ENCODE measurements around the gene PCYOX1L. TPM values are rescaled to one million over a fixed set of nuclear protein-coding genes. Genes with fewer than 3 reads are reported as not detected.

PCYOX1L gene
- total RNA-seq, 1 donor from 2014 or later, result 9.2 TPM

GRCh38 chr5:149370878-149371277, 13.0 kb downstream of the PCYOX1L start:
- CTCF ChIA-PET, result interaction anchor here (1.6 to 4.0 kb wide), 5 partner anchors 10 to 57 kb away, joined by 3 to 29 read pairs (median 7); partner anchors contain the start of gene PCYOX1L
- Mint-ChIP-seq H3K36me3 (ENCODE audit: low read depth) (no peaks in the 10 kb centered on the region), H3K27me3 (no peaks in the 10 kb centered on the region), H3K4me1 (peaks cover 5% of the 10 kb centered on the region), H3K27ac (no peak overlapping the region), H3K4me3 (no peak overlapping the region), H3K9me3 (no peaks in the 10 kb centered on the region)
- no peak for ATAC-seq (ENCODE audit: low read depth)
- no peak for DNase-seq
- intact Hi-C loops (cut with micrococcal nuclease), result loop anchor here (1.0 kb wide), 1 partner anchor 54 kb away; no protein-coding TSS in a partner anchor
- POLR2A ChIA-PET, result no interaction called here
- TF ChIP-seq CTCF (IDR thresholded peaks at IDR 0.05), result no peak

- Mint-ChIP-seq H3K4me1 (peaks cover 5% of the 10 kb centered on the region), H3K4me3 (no peak overlapping the region), H3K36me3 (ENCODE audit: low read depth) (no peaks in the 10 kb centered on the region), H3K27ac (no peak overlapping the region), H3K9me3 (no peaks in the 10 kb centered on the region), H3K27me3 (no peaks in the 10 kb centered on the region)
- peak; percentile 85 for ATAC-seq (ENCODE audit: low read depth)
- ChIA-PET CTCF (interaction anchor here (0.8 to 4.0 kb wide), 7 partner anchors 11 to 57 kb away, joined by 3 to 29 read pairs (median 5); partner anchors contain the start of gene PCYOX1L), POLR2A (no interaction called here)
- intact Hi-C loops (cut with micrococcal nuclease), result loop anchor here (1.0 kb wide), 1 partner anchor 54 kb away; no protein-coding TSS in a partner anchor
- TF ChIP-seq CTCF (IDR thresholded peaks at IDR 0.05), result no peak
- DNase-seq, result peak; percentile 34
Measured at GRCh38 chr5:149371296-149371962, 13.6 kb downstream of the PCYOX1L start.

- DNase-seq, result no peak
- TF ChIP-seq CTCF (IDR thresholded peaks at IDR 0.05), result no peak
Measured at GRCh38 chr5:149372076-149372795, 14.4 kb downstream of the PCYOX1L start.

GRCh38 chr5:149372932-149373331, 15.1 kb downstream of the PCYOX1L start:
- CTCF ChIA-PET, result interaction anchor here (0.8 to 4.0 kb wide), 8 partner anchors 9 to 207 kb away, joined by 3 to 29 read pairs (median 4); partner anchors contain the start of gene PCYOX1L
- no peaks in the 10 kb centered on the region for H3K4me1 Mint-ChIP-seq
- no peak for TF ChIP-seq CTCF (IDR thresholded peaks at IDR 0.05)
- intact Hi-C loops (cut with micrococcal nuclease), result no loop called here
- H3K27ac Mint-ChIP-seq, result no peak overlapping the region
- POLR2A ChIA-PET, result no interaction called here
- no peaks in the 10 kb centered on the region for H3K27me3 Mint-ChIP-seq
- no peaks in the 10 kb centered on the region for H3K36me3 Mint-ChIP-seq (ENCODE audit: low read depth)
- ATAC-seq (ENCODE audit: low read depth) (no peak), DNase-seq (no peak)
- H3K9me3 Mint-ChIP-seq, result no peaks in the 10 kb centered on the region
- no peak overlapping the region for H3K4me3 Mint-ChIP-seq

More at GRCh38 chr5:149372076-149372795, 14.4 kb downstream of the PCYOX1L start:
- H3K27ac Mint-ChIP-seq, result no peak overlapping the region
- intact Hi-C loops (cut with micrococcal nuclease), result no loop called here
- H3K4me1 Mint-ChIP-seq, result peaks cover 5% of the 10 kb centered on the region
- ATAC-seq (ENCODE audit: low read depth), result no peak
- H3K36me3 Mint-ChIP-seq (ENCODE audit: low read depth), result no peaks in the 10 kb centered on the region
- CTCF ChIA-PET, result interaction anchor here (0.8 to 4.0 kb wide), 10 partner anchors 9 to 207 kb away, joined by 3 to 29 read pairs (median 5); partner anchors contain the start of gene PCYOX1L
- H3K27me3 Mint-ChIP-seq, result no peaks in the 10 kb centered on the region
- H3K4me3 Mint-ChIP-seq, result no peak overlapping the region
- POLR2A ChIA-PET, result no interaction called here
- no peaks in the 10 kb centered on the region for H3K9me3 Mint-ChIP-seq

DNA sequence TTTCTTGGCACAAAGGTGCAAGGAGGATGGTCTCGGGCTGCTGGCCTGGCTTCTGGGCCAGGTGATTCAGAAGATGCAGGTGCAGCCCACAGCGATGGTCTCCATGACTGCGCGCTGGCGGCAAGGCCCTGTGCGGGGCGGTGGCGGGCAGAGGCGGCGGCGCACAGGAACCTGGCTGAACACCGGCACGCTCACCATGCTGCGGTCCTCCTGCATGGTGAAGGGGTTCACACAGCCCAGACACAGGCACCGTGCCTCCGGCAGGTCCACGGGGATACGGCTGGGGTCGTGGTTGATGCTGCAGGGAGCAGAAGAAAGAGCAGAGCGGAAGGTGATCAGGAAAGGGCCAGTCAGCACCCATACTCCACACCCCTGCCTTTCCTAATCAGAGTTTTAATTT, 16.5 kb downstream of the PCYOX1L start:
- no peaks in the 10 kb centered on the region for H3K27me3 Mint-ChIP-seq
- DNase-seq (no peak), ATAC-seq (ENCODE audit: low read depth) (no peak)
- H3K4me1 Mint-ChIP-seq, result no peaks in the 10 kb centered on the region
- no peaks in the 10 kb centered on the region for H3K9me3 Mint-ChIP-seq
- ChIA-PET POLR2A (no interaction called here), CTCF (no interaction called here)
- no peaks in the 10 kb centered on the region for H3K36me3 Mint-ChIP-seq (ENCODE audit: low read depth)
- TF ChIP-seq CTCF (IDR thresholded peaks at IDR 0.05), result no peak
- intact Hi-C loops (cut with micrococcal nuclease), result no loop called here
- H3K4me3 Mint-ChIP-seq, result no peak overlapping the region
- no peak overlapping the region for H3K27ac Mint-ChIP-seq
